H1 (cell line): ENCODE results near the gene IL18R1. TPM values are rescaled to one million over a fixed set of nuclear protein-coding genes. Genes with fewer than 3 reads are reported as not detected.

Experiments used
- CTCF ChIA-PET: fragments of 300-600 bp; sonication (Branson Sonifier 250); formaldehyde crosslinking; loops from one replicate; lab custom pipeline; 2021; ENCODE audit not compliant: partially characterized antibody; lab: Charles Lee
- POLR2A ChIA-PET: fragments of 300-600 bp; sonication (Branson Sonifier 250); formaldehyde crosslinking; loops from one replicate; lab custom pipeline; 2021; ENCODE audit warnings: inconsistent platforms; ENCODE audit not compliant: partially characterized antibody; lab: Charles Lee
- DNase-seq, 2 experiments: peaks; one replicate each; pipeline versions ENCODE4 v3.0.0 to v3.0.0-alpha.2; 2010 to 2022; ENCODE audit warnings: low spot score in 2 of 2, low read depth in 1 of 2, mixed read lengths in 1 of 2
- FAIRE-seq: peaks from 2 replicates; lab custom pipeline; 2011; peaks lifted over from hg19 to GRCh38; lab: Jason Lieb, UNC
- H2AFZ ChIP-seq: 2 replicates; pipeline ENCODE4 v1.8.1; 2012; ENCODE audit warnings: low read length, inconsistent platforms
- H2AK5ac ChIP-seq: 2 replicates; pipeline ENCODE4 v1.6.1; 2013; ENCODE audit warnings: low read depth, low read length
- H2BK120ac ChIP-seq: replicated peaks from 2 replicates; pipeline ENCODE3; 2013; ENCODE audit warnings: low read depth, low read length, inconsistent platforms
- H2BK12ac ChIP-seq: 2 replicates; pipeline ENCODE4 v1.6.1; 2013; ENCODE audit warnings: low read depth, low read length
- H2BK15ac ChIP-seq: 2 replicates; pipeline ENCODE4 v1.6.1; 2013; ENCODE audit warnings: low read length
- H2BK20ac ChIP-seq: 2 replicates; pipeline ENCODE4 v1.6.1; 2013; ENCODE audit warnings: low read length
- H2BK5ac ChIP-seq: 2 replicates; pipeline ENCODE4 v1.6.1; 2013; ENCODE audit warnings: low read depth, low read length
- H3K14ac ChIP-seq: 2 replicates; pipeline ENCODE4 v1.6.1; 2013; ENCODE audit warnings: inconsistent platforms; ENCODE audit not compliant: insufficient read length
- H3K18ac ChIP-seq: 2 replicates; pipeline ENCODE4 v1.6.1; 2013; ENCODE audit warnings: low read length; ENCODE audit errors: extremely low read depth
- H3K23ac ChIP-seq: 2 replicates; pipeline ENCODE4 v1.6.1; 2013; ENCODE audit warnings: inconsistent platforms; ENCODE audit not compliant: insufficient read length
- H3K23me2 ChIP-seq: 2 replicates; pipeline ENCODE4 v1.6.1; 2013; ENCODE audit warnings: low read depth, low read length
- H3K27ac ChIP-seq: 2 replicates; pipeline ENCODE4 v1.6.1; 2011; ENCODE audit warnings: low read depth, low read length, inconsistent platforms
- H3K27me3 ChIP-seq, 4 experiments: replicated peaks in 1 of 4; 1 replicate in 1 of 4; 2 replicates in 3 of 4; pipeline versions ENCODE4 v1.6.1 to v1.8.1; 2011 to 2013; ENCODE audit warnings: low read length in 3 of 4, mild to moderate bottlenecking in 3 of 4, inconsistent platforms in 2 of 4, mixed read lengths in 2 of 4, moderate library complexity in 1 of 4; ENCODE audit not compliant: control insufficient read depth in 3 of 4, insufficient read depth in 3 of 4; ENCODE audit errors: extremely low read depth in 1 of 4
- H3K36me3 ChIP-seq, 4 experiments: 2 replicates each; pipeline versions ENCODE4 v1.6.1 to v1.8.1; 2011 to 2013; ENCODE audit warnings: mild to moderate bottlenecking in 4 of 4, low read length in 3 of 4, moderate library complexity in 2 of 4, control low read depth in 1 of 4, inconsistent platforms in 1 of 4; ENCODE audit not compliant: insufficient read depth in 4 of 4, control insufficient read depth in 2 of 4
- H3K4ac ChIP-seq: replicated peaks from 2 replicates; pipeline ENCODE3; 2013; ENCODE audit warnings: low read length, low read depth, mixed read lengths, inconsistent platforms; ENCODE audit not compliant: insufficient read length
- H3K4me1 ChIP-seq, 4 experiments: replicated peaks in 1 of 4; 1 replicate in 1 of 4; 2 replicates in 3 of 4; pipeline versions ENCODE4 v1.6.1 to v1.8.1; 2011 to 2013; ENCODE audit warnings: low read length in 3 of 4, inconsistent platforms in 2 of 4, mixed read lengths in 1 of 4; ENCODE audit not compliant: insufficient read depth in 4 of 4, control insufficient read depth in 3 of 4
- H3K4me2 ChIP-seq, 2 experiments: 2 replicates each; pipeline versions ENCODE4 v1.6.1 to v1.8.1; 2011 to 2013; ENCODE audit warnings: low read depth in 2 of 2, low read length in 2 of 2, control low read depth in 1 of 2, inconsistent platforms in 1 of 2, mild to moderate bottlenecking in 1 of 2; ENCODE audit not compliant: insufficient read depth in 1 of 2
- H3K4me3 ChIP-seq, 4 experiments: fragments of 200-600, 300-600 bp in 1 of 4; sonication (generic), shearing (Covaris generic), sonication (Bioruptor Twin) in 1 of 4; 2 replicates each; pipeline versions ENCODE4 v1.5.1 to v1.8.1; 2011 to 2016; ENCODE audit warnings: low read length in 4 of 4, low read depth in 3 of 4, control low read depth in 2 of 4, inconsistent platforms in 2 of 4, mild to moderate bottlenecking in 2 of 4, mixed read lengths in 1 of 4, moderate library complexity in 1 of 4; ENCODE audit not compliant: insufficient read depth in 2 of 4; ENCODE audit errors: extremely low read depth in 1 of 4
- H3K56ac ChIP-seq: replicated peaks from 2 replicates; pipeline ENCODE3; 2013; ENCODE audit warnings: low read depth, mild to moderate bottlenecking, mixed read lengths, low read length, inconsistent platforms; ENCODE audit not compliant: insufficient read length
- H3K79me1 ChIP-seq: 2 replicates; pipeline ENCODE4 v1.6.1; 2013; ENCODE audit warnings: low read depth, low read length, control low read depth
- H3K79me2 ChIP-seq, 2 experiments: 2 replicates each; pipeline versions ENCODE4 v1.6.1 to v1.8.1; 2012 to 2013; ENCODE audit warnings: low read length in 2 of 2, mild to moderate bottlenecking in 2 of 2, inconsistent platforms in 1 of 2; ENCODE audit not compliant: insufficient read depth in 2 of 2, control insufficient read depth in 1 of 2
- H3K9ac ChIP-seq, 4 experiments: replicated peaks in 1 of 4; 1 replicate in 1 of 4; 2 replicates in 3 of 4; pipeline versions ENCODE4 v1.6.1 to v1.8.1; 2011 to 2013; ENCODE audit warnings: low read depth in 3 of 4, low read length in 3 of 4, control low read depth in 2 of 4, mild to moderate bottlenecking in 2 of 4, moderate library complexity in 2 of 4, inconsistent platforms in 1 of 4; ENCODE audit errors: extremely low read depth in 1 of 4
- H3K9me3 ChIP-seq, 2 experiments: 2 replicates each; pipeline versions ENCODE4 v1.6.1 to v1.8.1; 2012 to 2013; ENCODE audit warnings: mild to moderate bottlenecking in 2 of 2, moderate library complexity in 2 of 2, control low read depth in 1 of 2, inconsistent platforms in 1 of 2, low read depth in 1 of 2, low read length in 1 of 2, mixed read lengths in 1 of 2; ENCODE audit not compliant: insufficient read depth in 2 of 2
- H4K20me1 ChIP-seq, 2 experiments: replicated peaks in 1 of 2; 2 replicates each; pipeline versions ENCODE3 to v1.8.1; 2011 to 2013; ENCODE audit warnings: inconsistent platforms in 2 of 2, low read length in 2 of 2, mild to moderate bottlenecking in 1 of 2; ENCODE audit not compliant: insufficient read depth in 2 of 2, control insufficient read depth in 1 of 2
- H4K5ac ChIP-seq: 2 replicates; pipeline ENCODE4 v1.6.1; 2013; ENCODE audit warnings: low read length, low read depth, mixed read lengths, inconsistent platforms; ENCODE audit not compliant: insufficient read length
- H4K8ac ChIP-seq: 2 replicates; pipeline ENCODE4 v1.8.0; 2013; ENCODE audit warnings: mild to moderate bottlenecking, moderate library complexity, low read length, inconsistent platforms; ENCODE audit not compliant: insufficient read depth; ENCODE audit errors: extremely low read depth
- H4K91ac ChIP-seq: replicated peaks from 2 replicates; pipeline ENCODE3; 2013; ENCODE audit warnings: low read length, mixed read lengths, inconsistent platforms; ENCODE audit not compliant: insufficient read length
- ATF2 ChIP-seq: IDR thresholded peaks from 2 replicates; pipeline ENCODE4 v1.6.1; 2012; ENCODE audit warnings: low read length, inconsistent platforms
- BACH1 ChIP-seq: IDR thresholded peaks from 2 replicates; pipeline ENCODE4 v1.6.1; 2012; ENCODE audit warnings: low read length, improper control_type of control experiment
- KDM1A ChIP-seq: fragments of 200-600, 300-600 bp; sonication (generic); IDR thresholded peaks from 2 replicates; pipeline ENCODE4 v1.7.1; 2016; ENCODE audit warnings: mild to moderate bottlenecking, low read length, borderline replicate concordance
- PHF8 ChIP-seq: fragments of 200-600 bp; sonication (generic); conservative IDR thresholded peaks from 2 replicates; pipeline ENCODE4 v1.7.1; 2012; ENCODE audit warnings: low read depth, mild to moderate bottlenecking, inconsistent platforms, low read length, moderate library complexity
- POU5F1 ChIP-seq: IDR thresholded peaks from 2 replicates; pipeline ENCODE4 v1.6.1; 2011; ENCODE audit warnings: low read depth, mild to moderate bottlenecking, low read length, moderate library complexity
- RFX5 ChIP-seq: IDR thresholded peaks from 2 replicates; pipeline ENCODE4 v1.6.1; 2011; ENCODE audit warnings: low read depth, low read length, improper control_type of control experiment, borderline replicate concordance
- SIX5 ChIP-seq: IDR thresholded peaks from 2 replicates; pipeline ENCODE4 v1.6.1; 2011; ENCODE audit warnings: mild to moderate bottlenecking, low read depth, low read length
- SRF ChIP-seq: IDR thresholded peaks from 2 replicates; pipeline ENCODE4 v1.6.1; 2011; ENCODE audit warnings: mild to moderate bottlenecking, low read depth, low read length, moderate library complexity
- TBP ChIP-seq: IDR thresholded peaks from 2 replicates; pipeline ENCODE4 v1.6.1; 2011; ENCODE audit warnings: low read depth, low read length, improper control_type of control experiment
- TEAD4 ChIP-seq: IDR thresholded peaks from 2 replicates; pipeline ENCODE4 v1.6.1; 2012; ENCODE audit warnings: low read depth, low read length, inconsistent platforms, mixed read lengths
- YY1 ChIP-seq: IDR thresholded peaks from 2 replicates; pipeline ENCODE4 v1.6.1; 2011; ENCODE audit warnings: low read depth, mild to moderate bottlenecking, low read length
- ZNF274 ChIP-seq: IDR thresholded peaks from 2 replicates; pipeline ENCODE4 v1.7.0; 2012; ENCODE audit warnings: low read length, borderline replicate concordance; ENCODE audit errors: extremely low read depth
- WGBS, 2 experiments: shearing (Covaris generic) in 1 of 2; methylation state at CpG; one replicate each; pipeline versions ENCODE4 v1.1.6 to v1.1.7; 2013 to 2015; ENCODE audit warnings: low lambda C conversion rate in 2 of 2, mixed read lengths in 2 of 2, inconsistent platforms in 1 of 2, low coverage in 1 of 2, missing lambda C conversion rate in 1 of 2; ENCODE audit not compliant: insufficient replicate concordance in 2 of 2, insufficient coverage in 1 of 2, insufficient read length in 1 of 2; ENCODE audit errors: extremely low coverage in 1 of 2, missing lambda C conversion rate in 1 of 2; 5-methylcytosine and 5-hydroxymethylcytosine counted together
- polyA plus RNA-seq, 7 experiments: library from polyadenylated mRNA; depleted of rRNA in 3 of 7; stranded (reverse) in 5 of 7; unstranded in 2 of 7; fragments of >200 nt in 5 of 7; fragments of 200-250 nt in 2 of 7; gene quantifications; 1 replicate in 5 of 7; 2 replicates in 1 of 7; 4 replicates in 1 of 7; pipeline versions ENCODE4 v1.2.1 to v1.2.3, GENCODE V29; 2011 to 2013; ENCODE audit warnings: missing spikeins in 2 of 7, mixed read lengths in 2 of 7
- total RNA-seq: library from RNA; stranded (reverse); fragmentation: NEBNext Ultra II Directional; extraction: Animal tissue kit (Norgen Biotek cat#: 25700); gene quantifications from 2 replicates; pipeline ENCODE4 v1.2.1, GENCODE V29; 2021
- TF ChIP-seq, protein P1 (sequence below): IDR thresholded peaks from 2 replicates; pipeline ENCODE4 v1.6.1; 2011; ENCODE audit warnings: low read depth, mild to moderate bottlenecking, low read length; ENCODE audit not compliant: insufficient read depth

Gene IL18R1
- total and polyA plus RNA-seq, 2 of the 8 experiments (the other 6 are each of a cell fraction or from before 2014, with no cell fraction given) = 0.54 TPM; not detected in 1

DNA sequence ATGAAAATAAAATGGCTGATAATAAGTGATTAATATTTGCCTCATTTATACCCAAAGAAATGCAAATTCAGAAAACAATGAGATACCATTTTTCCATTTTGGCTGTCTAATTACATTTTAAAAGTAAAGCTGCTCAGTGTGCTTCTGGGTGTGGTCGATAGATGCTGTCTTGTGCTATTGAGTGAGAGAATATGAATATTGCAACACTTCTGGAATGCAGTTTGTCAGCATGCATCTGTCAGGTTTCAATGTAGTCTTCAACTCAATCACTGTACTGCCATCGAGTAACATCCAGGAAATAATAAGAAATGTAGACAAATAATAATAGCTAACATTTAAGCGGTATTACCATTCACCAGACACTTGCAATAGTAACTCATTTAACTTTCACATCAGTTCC, 3.9 kb downstream of the IL18R1 start:
- no peak for FAIRE-seq

More for the DNA sequence above, 3.9 kb downstream of the IL18R1 start:
- Histone ChIP-seq H3K23ac (no peak overlapping the region), H3K36me3 (no peaks in the 10 kb centered on the region), H2BK120ac (no peak overlapping the region), H3K4me3 (no peak overlapping the region), H2AFZ (no peak overlapping the region), H3K23me2 (no peaks in the 10 kb centered on the region; the same call in 1 of the 2 replicates), H3K79me1 (no peaks in the 10 kb centered on the region), H3K56ac (no peak overlapping the region), H3K79me2 (no peaks in the 10 kb centered on the region), H3K9ac (no peak overlapping the region), H3K4ac (no peak overlapping the region), H3K27ac (no peak overlapping the region), H4K8ac (no peak overlapping the region), H3K4me1 (peaks cover 0 to 4% (median 1%) of the 10 kb centered on the region in 4 experiments; a peak in 1 of 7 replicates), H3K27me3 (peaks cover 1 to 13% (median 9%) of the 10 kb centered on the region in 4 experiments; a peak in 6 of 7 replicates), H2BK5ac (no peak overlapping the region), H3K9me3 (no peaks in the 10 kb centered on the region), H4K5ac (no peak overlapping the region), H4K91ac (no peak overlapping the region), H3K14ac (no peak overlapping the region), H3K18ac (no peak overlapping the region), H3K4me2 (no peak overlapping the region), H2AK5ac (no peak overlapping the region), H4K20me1 (no peaks in the 10 kb centered on the region), H2BK20ac (no peak overlapping the region), H2BK12ac (no peak overlapping the region), H2BK15ac (no peak overlapping the region)
- 94% methylated on average over 3 of the region's 3 CpGs; no CpG with 5 or more reads in 1 of the 2 experiments for WGBS, 2 experiments
- ChIA-PET POLR2A (no interaction called here), CTCF (interaction anchor here (0.7 to 1.5 kb wide), 5 partner anchors 10 to 181 kb away, joined by 3 to 4 read pairs (median 3); no protein-coding TSS in a partner anchor)
- no peak for TF ChIP-seq POU5F1
- TF ChIP-seq RFX5 = no peak
- TF ChIP-seq SIX5 = no peak
- TF ChIP-seq, protein P1, sequence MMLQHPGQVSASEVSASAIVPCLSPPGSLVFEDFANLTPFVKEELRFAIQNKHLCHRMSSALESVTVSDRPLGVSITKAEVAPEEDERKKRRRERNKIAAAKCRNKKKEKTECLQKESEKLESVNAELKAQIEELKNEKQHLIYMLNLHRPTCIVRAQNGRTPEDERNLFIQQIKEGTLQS = no peak
- TF ChIP-seq SRF = no peak
- TF ChIP-seq KDM1A = no peak
- TF ChIP-seq ATF2 = no peak
- no peak for TF ChIP-seq PHF8
- no peak for TF ChIP-seq ZNF274
- no peak for TF ChIP-seq YY1
- no peak for TF ChIP-seq TEAD4
- no peak for TF ChIP-seq TBP
- no peak for TF ChIP-seq BACH1
- DNase-seq = no peak
